GM12872 (cell line): Measurements from ENCODE around the gene MEF2C.

Experiments
- TF ChIP-seq, protein P1 (sequence below): IDR thresholded peaks from 3 replicates; pipeline ENCODE4 v1.5.1; 2011; ENCODE audit warnings: low read depth, mild to moderate bottlenecking, low read length, moderate library complexity; ENCODE audit not compliant: insufficient read depth

MEF2C gene

DNA sequence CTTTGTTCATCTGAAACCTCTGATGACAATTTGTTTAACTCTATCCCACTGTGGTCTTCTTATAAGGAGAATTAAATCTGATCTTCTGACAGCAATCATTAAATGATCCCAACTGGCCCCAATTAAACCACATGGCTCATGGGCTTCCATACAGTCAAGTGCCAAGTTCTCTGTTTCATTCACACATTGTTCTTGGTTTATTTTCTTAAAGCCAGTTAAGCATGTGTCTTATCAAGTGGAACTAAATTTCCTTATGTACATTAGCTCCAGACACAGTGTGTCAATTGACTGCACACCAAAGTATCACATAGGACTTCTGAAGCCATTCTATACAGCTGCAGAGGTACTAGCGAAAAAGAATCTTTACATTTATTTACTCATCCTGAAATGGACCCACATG lies 51.2 kb downstream of the MEF2C start:
- TF ChIP-seq, protein P1, sequence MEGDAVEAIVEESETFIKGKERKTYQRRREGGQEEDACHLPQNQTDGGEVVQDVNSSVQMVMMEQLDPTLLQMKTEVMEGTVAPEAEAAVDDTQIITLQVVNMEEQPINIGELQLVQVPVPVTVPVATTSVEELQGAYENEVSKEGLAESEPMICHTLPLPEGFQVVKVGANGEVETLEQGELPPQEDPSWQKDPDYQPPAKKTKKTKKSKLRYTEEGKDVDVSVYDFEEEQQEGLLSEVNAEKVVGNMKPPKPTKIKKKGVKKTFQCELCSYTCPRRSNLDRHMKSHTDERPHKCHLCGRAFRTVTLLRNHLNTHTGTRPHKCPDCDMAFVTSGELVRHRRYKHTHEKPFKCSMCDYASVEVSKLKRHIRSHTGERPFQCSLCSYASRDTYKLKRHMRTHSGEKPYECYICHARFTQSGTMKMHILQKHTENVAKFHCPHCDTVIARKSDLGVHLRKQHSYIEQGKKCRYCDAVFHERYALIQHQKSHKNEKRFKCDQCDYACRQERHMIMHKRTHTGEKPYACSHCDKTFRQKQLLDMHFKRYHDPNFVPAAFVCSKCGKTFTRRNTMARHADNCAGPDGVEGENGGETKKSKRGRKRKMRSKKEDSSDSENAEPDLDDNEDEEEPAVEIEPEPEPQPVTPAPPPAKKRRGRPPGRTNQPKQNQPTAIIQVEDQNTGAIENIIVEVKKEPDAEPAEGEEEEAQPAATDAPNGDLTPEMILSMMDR = no peak

DNA sequence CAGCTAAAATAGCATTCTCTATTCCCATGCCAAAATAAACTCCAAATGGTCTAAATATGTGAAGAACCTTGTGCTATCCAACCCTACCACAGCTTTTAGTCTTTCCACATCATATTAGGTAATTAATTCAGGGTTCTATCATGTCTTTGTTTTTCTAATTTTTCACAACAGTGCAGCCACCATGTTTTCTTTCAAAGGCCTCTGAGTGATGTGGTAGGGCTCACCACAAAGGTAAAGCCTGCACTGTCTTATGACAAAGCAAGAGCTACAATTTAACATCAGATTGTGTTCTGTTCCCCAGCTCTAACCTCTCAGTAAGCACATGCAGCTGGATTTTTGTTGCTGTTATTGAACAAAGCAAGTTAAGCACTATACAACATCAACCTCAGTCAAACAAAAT lies 52.4 kb downstream of the MEF2C start:
- TF ChIP-seq, protein P1 = no peak

DNA sequence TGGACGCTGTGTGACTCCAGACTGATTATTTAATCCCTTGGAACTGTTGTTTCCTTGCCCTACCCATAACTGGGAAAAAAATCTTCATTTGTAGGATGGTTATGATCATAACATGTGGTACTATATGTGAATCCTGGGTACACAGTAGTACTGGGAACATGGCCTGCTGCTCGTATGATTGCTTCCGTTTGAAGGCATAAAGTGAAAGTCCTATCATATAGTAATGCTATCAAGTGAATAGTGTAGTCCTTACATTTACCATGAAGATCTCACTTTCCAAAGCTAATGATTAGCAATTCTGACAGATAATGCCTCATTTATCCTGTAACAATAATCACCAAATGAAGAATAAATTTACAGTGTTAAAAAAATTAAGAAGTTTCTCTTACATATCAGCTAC lies 53.2 kb downstream of the MEF2C start:
- TF ChIP-seq, protein P1 = no peak

DNA sequence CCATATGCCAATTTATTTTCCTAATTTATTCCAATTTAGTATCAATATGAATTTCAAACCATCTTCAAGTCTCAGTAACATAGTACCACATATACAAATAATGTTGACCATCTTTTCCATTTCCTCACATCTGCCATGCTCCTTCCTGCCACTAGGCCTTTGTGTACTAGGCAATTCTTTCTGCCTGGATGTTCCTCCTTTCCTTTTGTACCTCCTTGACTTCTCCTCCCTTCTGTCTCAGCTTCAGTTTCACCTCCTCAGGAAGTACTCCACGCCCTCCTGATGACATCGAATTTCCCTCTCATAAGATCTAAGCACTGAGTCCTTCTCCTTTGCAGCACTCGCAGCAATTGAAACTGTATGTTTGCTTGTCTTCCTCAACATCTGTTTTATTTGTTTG lies 53.9 kb downstream of the MEF2C start:
- TF ChIP-seq, protein P1 = peak; percentile 65

DNA sequence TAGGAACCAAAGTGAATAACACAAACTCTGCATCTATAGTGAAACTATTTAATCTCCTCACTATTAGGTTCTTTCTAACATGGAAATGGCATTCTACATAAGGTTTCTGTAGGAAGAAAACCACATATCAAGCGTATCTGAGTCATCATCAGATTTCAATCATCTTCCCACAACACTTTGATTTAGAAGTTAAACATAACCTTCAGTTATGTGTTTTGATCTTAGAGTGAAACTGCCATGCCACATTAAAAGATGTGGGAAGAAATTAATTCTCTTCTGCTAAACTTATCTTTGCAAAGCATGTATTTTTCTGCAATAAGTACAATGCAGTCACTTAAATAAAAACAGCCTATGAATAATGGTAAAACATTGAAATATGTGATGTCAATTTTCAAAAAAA lies 55.0 kb downstream of the MEF2C start:
- TF ChIP-seq, protein P1 = no peak

DNA sequence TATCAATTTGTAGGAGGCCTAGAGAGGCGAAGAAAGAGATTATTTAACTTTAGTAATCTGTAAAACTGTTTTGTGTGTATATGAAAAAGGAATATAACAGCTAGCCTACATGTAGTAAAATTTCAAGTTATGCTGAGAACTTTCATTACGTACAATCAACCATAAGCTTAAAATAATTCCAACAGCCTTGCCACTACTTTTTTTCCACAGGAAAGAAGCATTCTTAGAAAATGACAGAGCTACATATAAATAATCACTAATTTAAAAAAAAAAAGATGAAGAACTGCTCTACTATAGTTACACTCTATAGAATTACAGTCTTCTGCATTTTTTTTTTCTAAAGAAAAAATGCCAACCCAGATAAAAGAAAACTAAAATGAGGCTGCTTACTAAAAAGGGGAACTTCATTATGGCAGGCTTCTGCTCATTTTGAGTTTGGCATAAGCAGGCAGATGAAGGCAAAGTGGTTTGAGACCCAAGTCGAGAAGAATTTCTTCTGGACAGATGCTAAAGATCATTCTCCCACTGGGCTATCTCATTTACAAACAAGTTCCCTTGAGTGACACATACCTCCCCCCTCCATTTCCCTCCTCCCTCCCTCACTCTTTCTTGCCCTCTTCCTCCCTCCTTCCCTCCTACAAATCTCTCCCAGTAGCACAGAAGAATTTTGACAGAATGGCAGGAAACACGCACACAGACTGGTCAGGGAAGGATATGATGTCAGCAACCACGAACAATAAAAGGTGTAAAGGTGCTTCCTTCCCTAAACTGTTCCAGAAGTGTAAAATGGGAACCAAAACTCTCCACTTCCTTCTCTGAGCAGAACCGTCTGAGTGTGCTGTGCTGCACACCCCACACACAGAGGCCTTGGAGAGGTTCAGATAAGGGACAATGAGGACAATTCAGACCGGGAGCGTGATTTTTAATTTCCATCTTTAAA lies 56.1 kb downstream of the MEF2C start:
- TF ChIP-seq, protein P1 = no peak

DNA sequence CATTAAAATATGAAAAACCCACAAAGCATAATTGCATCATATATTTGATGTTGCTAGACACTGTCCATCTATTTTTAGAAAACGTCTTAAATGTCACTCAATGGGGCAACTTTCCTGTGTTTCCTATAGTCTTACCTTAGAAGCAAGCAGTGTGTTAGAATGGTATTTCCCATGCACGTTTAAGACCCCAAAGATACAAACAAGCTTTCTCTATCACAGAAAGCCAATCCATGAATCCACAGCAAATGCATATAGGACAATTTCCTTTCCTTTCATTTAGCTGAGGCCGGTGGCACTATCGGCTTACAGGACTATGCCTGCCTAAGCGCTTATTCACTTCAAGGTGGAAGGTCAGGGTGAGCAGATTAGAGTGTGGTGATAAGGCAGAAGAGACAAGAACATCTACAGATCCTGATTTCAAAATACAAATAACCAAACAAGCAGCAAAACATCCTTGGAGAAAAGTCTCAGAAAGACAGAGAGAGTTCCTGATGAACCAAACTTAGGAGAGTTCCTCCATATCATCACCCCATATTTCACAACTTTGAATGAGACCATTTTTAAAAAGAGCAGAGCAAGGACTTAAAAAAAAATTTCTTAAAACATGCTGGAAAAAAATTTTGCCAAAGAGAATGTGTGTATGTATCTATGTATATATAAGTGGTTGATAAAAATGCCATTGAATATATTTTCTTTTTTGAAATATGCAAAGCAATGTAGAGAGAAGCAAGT lies 57.2 kb downstream of the MEF2C start:
- TF ChIP-seq, protein P1 = no peak
